IMR-90 (cell line): ENCODE measurements around the gene GGPS1. TPM values are rescaled to one million over a fixed set of nuclear protein-coding genes. Genes with fewer than 3 reads are reported as not detected.

Experiments
- ATAC-seq: fragments of 200-7000 bp; cut with Tn5 transposase; 2 replicates; pipeline ENCODE4 v1.9.1; 2020; ENCODE audit warnings: low read depth, mild to moderate bottlenecking, moderate library complexity
- BruUV-seq: library from RNA; stranded (reverse); fragments of 400-500 nt; replicated peaks from 2 replicates; lab custom pipeline; 2021; lab: Mats Ljungman, UMichigan
- CTCF ChIA-PET: fragments of 300-600 bp; formaldehyde crosslinking; extraction: SDS; loops from one replicate; lab custom pipeline; 2021; ENCODE audit warnings: antibody characterized with exemption; lab: Yijun Ruan, JAX
- POLR2A ChIA-PET: fragments of 300-600 bp; sonication (Branson Sonifier 250); formaldehyde crosslinking; loops from one replicate; lab custom pipeline; 2022; ENCODE audit warnings: antibody characterized with exemption; ENCODE audit not compliant: unreplicated experiment; lab: Charles Lee
- DNase-seq: peaks from one replicate; pipeline ENCODE4 v3.0.0; 2013
- H2AFZ ChIP-seq: replicated peaks from 2 replicates; pipeline ENCODE3; 2013; ENCODE audit warnings: low read length, mild to moderate bottlenecking; ENCODE audit not compliant: poor library complexity
- H2AK5ac ChIP-seq: 2 replicates; pipeline ENCODE4 v1.6.1; 2013; ENCODE audit warnings: low read depth, low read length, inconsistent platforms
- H2AK9ac ChIP-seq: replicated peaks from 2 replicates; pipeline ENCODE3; 2013; ENCODE audit warnings: mild to moderate bottlenecking, low read depth, low read length, moderate library complexity; ENCODE audit not compliant: poor library complexity
- H2BK120ac ChIP-seq: 2 replicates; pipeline ENCODE4 v1.6.1; 2013; ENCODE audit warnings: low read depth, low read length, inconsistent platforms
- H2BK15ac ChIP-seq: 3 replicates; pipeline ENCODE4 v1.6.1; 2013; ENCODE audit warnings: low read depth, low read length, inconsistent platforms
- H2BK20ac ChIP-seq: 2 replicates; pipeline ENCODE4 v1.6.1; 2013; ENCODE audit warnings: low read depth, mild to moderate bottlenecking, inconsistent platforms, low read length, moderate library complexity
- H2BK5ac ChIP-seq: 2 replicates; pipeline ENCODE4 v1.6.1; 2013; ENCODE audit warnings: mild to moderate bottlenecking, low read depth, low read length, inconsistent platforms; ENCODE audit not compliant: poor library complexity, severe bottlenecking
- H3K14ac ChIP-seq: replicated peaks from 2 replicates; pipeline ENCODE4 v1.6.1; 2013; ENCODE audit warnings: low read depth, low read length, inconsistent platforms
- H3K18ac ChIP-seq: 2 replicates; pipeline ENCODE4 v1.6.1; 2013; ENCODE audit warnings: low read depth, low read length, control low read depth
- H3K23ac ChIP-seq: 2 replicates; pipeline ENCODE4 v1.6.1; 2013; ENCODE audit warnings: low read depth, low read length, inconsistent platforms
- H3K27ac ChIP-seq: 2 replicates; pipeline ENCODE4 v1.5.1; 2013; ENCODE audit warnings: mild to moderate bottlenecking, control low read depth, low read length; ENCODE audit not compliant: insufficient read depth
- H3K27me3 ChIP-seq: 2 replicates; pipeline ENCODE4 v1.6.1; 2013; ENCODE audit warnings: low read length; ENCODE audit not compliant: control insufficient read depth, insufficient read depth
- H3K36me3 ChIP-seq: 2 replicates; pipeline ENCODE4 v1.6.1; 2013; ENCODE audit warnings: low read length, mixed read lengths; ENCODE audit not compliant: control insufficient read depth, insufficient read depth
- H3K4ac ChIP-seq: 2 replicates; pipeline ENCODE4 v1.6.1; 2013; ENCODE audit warnings: low read depth, low read length, inconsistent platforms
- H3K4me1 ChIP-seq: 2 replicates; pipeline ENCODE4 v1.6.1; 2013; ENCODE audit warnings: low read length, mixed read lengths; ENCODE audit not compliant: control insufficient read depth, insufficient read depth
- H3K4me2 ChIP-seq: 2 replicates; pipeline ENCODE4 v1.6.1; 2013; ENCODE audit warnings: low read depth, mild to moderate bottlenecking, control low read depth, low read length, moderate library complexity
- H3K4me3 ChIP-seq: 2 replicates; pipeline ENCODE4 v1.5.1; 2013; ENCODE audit warnings: low read depth, mild to moderate bottlenecking, control low read depth, low read length, moderate library complexity; ENCODE audit not compliant: insufficient read depth
- H3K56ac ChIP-seq: 2 replicates; pipeline ENCODE4 v1.6.1; 2013; ENCODE audit warnings: low read length, inconsistent platforms; ENCODE audit not compliant: insufficient read depth; ENCODE audit errors: extremely low read depth
- H3K79me1 ChIP-seq, 2 experiments: 2 replicates each; pipeline ENCODE4 v1.6.1; 2013; ENCODE audit warnings: low read length in 2 of 2, inconsistent platforms in 1 of 2, low read depth in 1 of 2
- H3K9ac ChIP-seq: 2 replicates; pipeline ENCODE4 v1.6.1; 2013; ENCODE audit warnings: low read depth, low read length, control low read depth
- H3K9me1 ChIP-seq: 2 replicates; pipeline ENCODE4 v1.6.1; 2013; ENCODE audit warnings: low read length, inconsistent platforms; ENCODE audit not compliant: insufficient read depth
- H3K9me3 ChIP-seq: 2 replicates; pipeline ENCODE4 v1.6.1; 2013; ENCODE audit warnings: low read length; ENCODE audit not compliant: control insufficient read depth, insufficient read depth
- H4K20me1 ChIP-seq: 2 replicates; pipeline ENCODE4 v1.6.1; 2013; ENCODE audit warnings: low read length, inconsistent platforms; ENCODE audit not compliant: insufficient read depth
- H4K5ac ChIP-seq: 2 replicates; pipeline ENCODE4 v1.6.1; 2013; ENCODE audit warnings: mild to moderate bottlenecking, low read depth, low read length, control low read depth
- H4K8ac ChIP-seq, 2 experiments: 2 replicates each; pipeline ENCODE4 v1.6.1; 2013; ENCODE audit warnings: low read depth in 2 of 2, low read length in 2 of 2, control low read depth in 1 of 2, inconsistent platforms in 1 of 2
- H4K91ac ChIP-seq: 2 replicates; pipeline ENCODE4 v1.6.1; 2013; ENCODE audit warnings: low read depth, low read length, inconsistent platforms; ENCODE audit not compliant: insufficient read depth
- CEBPB ChIP-seq: IDR thresholded peaks from 2 replicates; pipeline ENCODE4 v1.6.1; 2012; ENCODE audit warnings: low read depth, low read length, improper control_type of control experiment
- RCOR1 ChIP-seq: IDR thresholded peaks from 2 replicates; pipeline ENCODE4 v1.6.1; 2012; ENCODE audit warnings: mild to moderate bottlenecking, low read length, improper control_type of control experiment; ENCODE audit not compliant: insufficient replicate concordance
- WGBS, 2 experiments: methylation state at CpG; one replicate each; pipeline versions ENCODE4 v1.1.5 to v1.1.7; 2013; ENCODE audit warnings: missing lambda C conversion rate in 2 of 2; ENCODE audit not compliant: insufficient read length in 1 of 2; ENCODE audit errors: extremely low coverage in 2 of 2; 5-methylcytosine and 5-hydroxymethylcytosine counted together
- dilution Hi-C: fragments of 300-500 bp; cut with HindIII; formaldehyde crosslinking; loops from one replicate; pipeline ENCODE4 v1.14.3; 2018; ENCODE audit warnings: low sequenced_read_pairs; ENCODE audit not compliant: unreplicated experiment
- in situ Hi-C: fragments of 300-500 bp; cut with MboI; formaldehyde crosslinking; loops from 3 replicates; pipeline ENCODE4 v1.14.3; 2019; ENCODE audit warnings: low sequenced_read_pairs, inconsistent platforms, mixed read lengths
- intact Hi-C: fragments of 100-400 bp; cut with micrococcal nuclease; formaldehyde crosslinking; loops from 2 replicates; pipeline ENCODE4 v1.10.0; 2022
- polyA plus RNA-seq, 3 experiments: library from polyadenylated mRNA; depleted of rRNA; stranded (reverse); fragments of >200 nt; gene quantifications; 2 replicates each; pipeline ENCODE4 v1.2.3, GENCODE V29; 2012; ENCODE audit warnings: low replicate concordance in 1 of 3
- total RNA-seq: library from RNA; depleted of rRNA; stranded (reverse); fragments of >200 nt; gene quantifications from 2 replicates; pipeline ENCODE4 v1.2.3, GENCODE V29; 2012

Gene GGPS1
- total and polyA plus RNA-seq, 2 of the 4 experiments (the other 2 are of a cell fraction): 16.4 to 21.5 TPM

DNA sequence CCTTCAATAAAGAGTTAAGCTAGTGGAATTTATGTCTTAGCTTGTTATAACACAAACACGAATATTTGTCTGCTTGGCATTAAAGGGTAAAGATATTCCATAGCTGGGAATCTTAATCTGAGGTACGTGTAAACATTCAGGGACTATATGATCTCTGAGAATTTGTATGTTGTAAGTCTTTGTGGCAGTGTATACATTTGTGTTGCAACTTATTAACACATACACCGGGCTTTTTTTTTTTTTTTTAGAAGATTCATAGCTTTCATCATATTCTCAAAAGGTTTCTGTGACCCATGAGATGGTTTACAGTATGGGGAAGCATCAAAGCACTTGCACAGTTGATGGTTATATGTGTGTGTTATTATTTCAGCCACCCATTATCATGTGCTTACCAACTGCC lies 3.0 kb downstream of the GGPS1 start:
- Histone ChIP-seq H2BK120ac (no peak overlapping the region), H3K23ac (no peak overlapping the region; the same call in 1 of the 2 replicates), H3K27ac (no peak overlapping the region), H3K79me1 (peaks cover 6 to 40% of the 10 kb centered on the region in 2 experiments), H3K36me3 (peaks cover 7% of the 10 kb centered on the region), H2AK9ac (no peak overlapping the region), H3K4me2 (peak overlapping the region; percentile 55; the same call in 1 of the 2 replicates), H2BK20ac (no peak overlapping the region), H3K9me3 (no peaks in the 10 kb centered on the region), H3K9me1 (no peaks in the 10 kb centered on the region; the same call in 1 of the 2 replicates), H3K56ac (no peak overlapping the region), H3K4me3 (no peak overlapping the region), H4K20me1 (peaks cover 22% of the 10 kb centered on the region), H3K9ac (no peak overlapping the region), H2BK15ac (no peak overlapping the region), H4K5ac (no peak overlapping the region), H4K8ac (no peak overlapping the region), H3K27me3 (no peaks in the 10 kb centered on the region), H2BK5ac (peak overlapping the region; percentile 47), H2AK5ac (no peak overlapping the region), H4K91ac (no peak overlapping the region), H3K4me1 (no peaks in the 10 kb centered on the region; the same call in 1 of the 2 replicates), H2AFZ (no peak overlapping the region), H3K14ac (no peak overlapping the region), H3K18ac (no peak overlapping the region), H3K4ac (no peak overlapping the region)
- dilution Hi-C loops (no loop called here), in situ Hi-C loops (no loop called here), intact Hi-C loops (loop anchor here (1.0 kb wide), 1 partner anchor 78 kb away; no protein-coding TSS in a partner anchor)
- no CpG with 5 or more reads among the region's 3 CpGs for WGBS, 2 experiments
- no peak for ATAC-seq
- POLR2A ChIA-PET: no interaction called here
- TF ChIP-seq CEBPB (peak; percentile 45; the same call in 1 of the 2 replicates), RCOR1 (no peak)
- CTCF ChIA-PET: interaction anchor here (0.6 to 0.8 kb wide), 2 partner anchors 451 to 1819 kb away, joined by 3 to 6 read pairs; no protein-coding TSS in a partner anchor
- no TSS peak for BruUV-seq
- DNase-seq: no peak
